Osteoblast (primary cell): ENCODE measurements around the gene ASTN2. TPM values are rescaled to one million over a fixed set of nuclear protein-coding genes. Genes with fewer than 3 reads are reported as not detected.

Experiments used
- DNase-seq: peaks from one replicate; pipeline ENCODE4 v3.0.0; 2011; ENCODE audit warnings: low spot score, mixed read lengths; ENCODE audit not compliant: insufficient read length; ENCODE audit errors: missing footprints
- H2AFZ ChIP-seq: 2 replicates; pipeline ENCODE4 v1.6.0; 2011; ENCODE audit warnings: mild to moderate bottlenecking, low read length
- H3K27ac ChIP-seq: 2 replicates; pipeline ENCODE4 v1.5.1; 2011; ENCODE audit warnings: mild to moderate bottlenecking, low read depth, low read length, moderate library complexity
- H3K27me3 ChIP-seq: 2 replicates; pipeline ENCODE4 v1.6.0; 2012; ENCODE audit warnings: mild to moderate bottlenecking, control low read depth, inconsistent platforms, low read length, moderate library complexity; ENCODE audit not compliant: insufficient read depth
- H3K36me3 ChIP-seq: 2 replicates; pipeline ENCODE4 v1.5.1; 2011; ENCODE audit warnings: mild to moderate bottlenecking, low read length, control low read depth, moderate library complexity; ENCODE audit not compliant: insufficient read depth
- H3K4me1 ChIP-seq: 2 replicates; pipeline ENCODE4 v1.5.1; 2011; ENCODE audit warnings: mild to moderate bottlenecking, low read length, control low read depth, moderate library complexity; ENCODE audit not compliant: insufficient read depth
- H3K4me2 ChIP-seq: 2 replicates; pipeline ENCODE4 v1.6.0; 2011; ENCODE audit warnings: mild to moderate bottlenecking, low read length; ENCODE audit not compliant: insufficient read depth
- H3K4me3 ChIP-seq: fragments of 200-600 bp; sonication (generic); 3 replicates; pipeline ENCODE4 v1.5.1; 2012; ENCODE audit warnings: mild to moderate bottlenecking, low read length, inconsistent platforms; ENCODE audit not compliant: insufficient read depth
- H3K79me2 ChIP-seq: 2 replicates; pipeline ENCODE4 v1.6.0; 2012; ENCODE audit warnings: mild to moderate bottlenecking, low read length, control low read depth, inconsistent platforms; ENCODE audit not compliant: insufficient read depth
- H3K9me3 ChIP-seq: 2 replicates; pipeline ENCODE4 v1.5.1; 2011; ENCODE audit warnings: low read depth, low read length, control low read depth
- H4K20me1 ChIP-seq: 2 replicates; pipeline ENCODE4 v1.6.0; 2012; ENCODE audit warnings: mild to moderate bottlenecking, low read length, control low read depth; ENCODE audit not compliant: insufficient read depth
- CTCF ChIP-seq: IDR thresholded peaks from 2 replicates; pipeline ENCODE4 v1.5.1; 2011; ENCODE audit warnings: mild to moderate bottlenecking, low read depth, low read length, moderate library complexity; ENCODE audit errors: extremely low read depth
- total RNA-seq: library from RNA; depleted of rRNA; stranded (reverse); fragments of >200 nt; gene quantifications from 2 replicates; pipeline ENCODE4 v1.2.3, GENCODE V29; 2012

ASTN2 gene
- total RNA-seq, 1 donor, result 4.7 TPM

- no peaks in the 10 kb centered on the region for H3K4me1 ChIP-seq
- H3K4me2 ChIP-seq, result no peak overlapping the region
- H3K79me2 ChIP-seq, result no peaks in the 10 kb centered on the region
- H3K9me3 ChIP-seq, result peaks cover 5% of the 10 kb centered on the region
- no peaks in the 10 kb centered on the region for H3K27me3 ChIP-seq
- no peak for TF ChIP-seq CTCF
- no peak overlapping the region for H2AFZ ChIP-seq
- no peaks in the 10 kb centered on the region for H4K20me1 ChIP-seq
- H3K4me3 ChIP-seq, result no peak overlapping the region
- no peak for DNase-seq
- no peaks in the 10 kb centered on the region for H3K36me3 ChIP-seq
- H3K27ac ChIP-seq, result no peak overlapping the region
Observed at GRCh38 chr9:117249799-117250198, 165.1 kb downstream of the ASTN2 start.

- Histone ChIP-seq H3K4me1 (no peaks in the 10 kb centered on the region), H2AFZ (no peak overlapping the region), H3K79me2 (no peaks in the 10 kb centered on the region), H3K4me3 (no peak overlapping the region), H3K27ac (no peak overlapping the region), H3K4me2 (no peak overlapping the region), H4K20me1 (no peaks in the 10 kb centered on the region), H3K36me3 (no peaks in the 10 kb centered on the region), H3K9me3 (peaks cover 5% of the 10 kb centered on the region), H3K27me3 (no peaks in the 10 kb centered on the region)
- DNase-seq, result no peak
- TF ChIP-seq CTCF, result no peak
Observed at GRCh38 chr9:117247266-117247665, 167.6 kb downstream of the ASTN2 start.

- no peak overlapping the region for H3K4me3 ChIP-seq
- no peaks in the 10 kb centered on the region for H3K36me3 ChIP-seq
- no peak for TF ChIP-seq CTCF
- no peak overlapping the region for H3K4me2 ChIP-seq
- H3K27me3 ChIP-seq, result no peaks in the 10 kb centered on the region
- H3K79me2 ChIP-seq, result no peaks in the 10 kb centered on the region
- no peak for DNase-seq
- H4K20me1 ChIP-seq, result no peaks in the 10 kb centered on the region
- no peak overlapping the region for H2AFZ ChIP-seq
- H3K27ac ChIP-seq, result no peak overlapping the region
- no peaks in the 10 kb centered on the region for H3K4me1 ChIP-seq
- H3K9me3 ChIP-seq, result peaks cover 3% of the 10 kb centered on the region
Observed at GRCh38 chr9:117245175-117245829, 169.6 kb downstream of the ASTN2 start.

- Histone ChIP-seq H2AFZ (no peak overlapping the region), H3K36me3 (no peaks in the 10 kb centered on the region), H3K4me2 (no peak overlapping the region), H3K79me2 (no peaks in the 10 kb centered on the region), H3K27me3 (no peaks in the 10 kb centered on the region), H3K4me3 (no peak overlapping the region), H3K27ac (no peak overlapping the region), H3K9me3 (no peaks in the 10 kb centered on the region), H4K20me1 (no peaks in the 10 kb centered on the region), H3K4me1 (no peaks in the 10 kb centered on the region)
- DNase-seq, result no peak
- TF ChIP-seq CTCF, result no peak
Observed at GRCh38 chr9:117242082-117242481, 172.8 kb downstream of the ASTN2 start.
